AG20443 (cell line): Measurements from ENCODE around the gene UBE2E3.
"Not testable (repeated sequence)": the region's sequence is repeated elsewhere in the genome, so short reads cannot be mapped to it uniquely, and the experiment has no call there.

Source experiments
- DNase-seq: peaks from one replicate; pipeline ENCODE4 v3.0.0; 2012; ENCODE audit warnings: low spot score, mixed read lengths

Gene UBE2E3

DNA sequence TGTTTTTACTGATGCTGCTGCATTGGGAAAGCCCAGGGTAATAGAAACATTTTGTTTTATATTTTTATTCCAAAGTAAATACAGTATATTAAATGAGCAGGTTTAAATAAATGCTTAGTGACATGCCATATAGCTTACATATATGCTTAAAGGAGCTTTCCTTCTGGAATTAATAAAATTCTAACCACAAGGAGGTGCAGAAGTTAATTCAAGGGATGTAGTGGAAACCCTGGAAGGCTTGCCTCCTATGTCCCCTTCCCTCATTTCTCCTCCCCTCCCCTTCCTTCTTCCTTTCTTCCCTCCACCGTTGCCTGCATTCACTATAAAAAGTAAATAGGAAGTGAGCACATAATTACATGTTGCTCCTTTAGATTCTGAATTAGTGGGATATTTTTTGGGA, 96.3 kb downstream of the UBE2E3 start:
- DNase-seq = no peak

- peak; percentile 52 for DNase-seq
Measured at GRCh38 chr2:181077128-181077709, 96.8 kb downstream of the UBE2E3 start.

GRCh38 chr2:181083140-181083539, 102.7 kb downstream of the UBE2E3 start:
- DNase-seq = no peak

DNA sequence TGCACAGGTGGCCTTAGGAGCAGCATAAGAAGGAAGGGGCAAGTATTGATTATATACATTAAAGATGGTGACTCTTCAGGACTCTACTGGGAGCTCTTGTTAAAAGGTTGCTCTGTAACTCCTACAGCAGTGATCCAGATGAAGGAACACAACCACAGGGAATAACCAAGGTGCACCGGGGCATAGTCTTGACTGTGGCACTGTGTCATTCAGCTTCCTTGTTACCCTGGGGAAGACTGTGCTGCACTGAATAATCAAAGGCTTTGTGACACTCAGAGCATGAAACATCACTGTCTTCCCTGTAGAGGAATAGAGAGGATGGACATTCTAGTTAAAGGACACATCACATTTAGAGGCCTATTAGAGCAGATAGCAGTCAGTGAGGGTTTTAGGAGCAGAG, 105.3 kb downstream of the UBE2E3 start:
- DNase-seq = no peak

- DNase-seq = not testable (repeated sequence)
Measured at GRCh38 chr2:181091920-181092319, 111.5 kb downstream of the UBE2E3 start.

DNA sequence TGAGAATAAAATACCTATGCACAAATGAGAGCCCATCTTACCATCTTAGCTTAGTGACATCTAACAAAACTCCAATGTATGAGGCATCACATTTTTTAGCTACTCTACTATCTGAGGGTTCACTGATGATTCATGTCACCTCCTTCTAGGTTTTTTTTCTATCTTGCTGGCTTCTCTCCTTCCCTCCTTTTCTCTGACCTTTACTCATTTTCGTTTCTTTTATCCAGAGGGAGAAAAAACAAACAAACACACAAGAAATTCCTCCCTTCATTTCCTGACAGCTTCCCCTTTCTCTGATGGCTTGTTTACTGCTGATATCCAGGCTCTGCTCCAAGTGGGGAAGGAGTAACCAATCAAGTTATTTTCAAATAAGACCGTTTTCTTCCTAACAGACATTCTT, 115.1 kb downstream of the UBE2E3 start:
- no peak for DNase-seq

GRCh38 chr2:181103659-181104058, 123.3 kb downstream of the UBE2E3 start:
- no peak for DNase-seq

DNA sequence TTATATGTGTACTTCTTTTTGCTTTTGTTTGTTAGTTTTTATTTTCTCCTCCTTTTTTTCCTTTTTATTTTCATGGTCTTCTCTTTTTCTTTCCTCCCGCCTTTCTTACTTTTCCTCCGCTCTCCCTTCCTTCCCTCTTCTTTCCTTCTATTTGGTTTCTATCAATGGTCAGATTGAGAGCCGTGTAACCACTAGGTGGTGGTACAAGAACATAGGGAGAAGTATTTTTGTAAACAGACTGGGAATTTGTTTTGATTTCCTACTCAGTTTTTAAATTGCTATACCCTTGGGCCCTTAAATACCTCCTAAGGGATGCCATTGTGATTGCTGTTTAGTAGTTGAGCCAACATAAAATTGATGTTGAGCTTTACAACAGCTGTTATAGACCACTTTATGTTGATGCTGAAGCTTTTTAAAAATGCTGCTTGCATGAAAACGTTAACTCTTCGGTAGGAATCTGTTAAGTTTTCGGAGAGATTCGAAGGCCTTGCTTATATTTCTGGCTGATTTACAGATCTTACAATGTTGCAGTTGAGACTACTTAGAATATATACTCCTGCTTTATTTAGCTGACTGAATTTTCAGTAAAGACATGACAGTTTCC, 124.2 kb downstream of the UBE2E3 start:
- DNase-seq = peak; percentile 45

DNA sequence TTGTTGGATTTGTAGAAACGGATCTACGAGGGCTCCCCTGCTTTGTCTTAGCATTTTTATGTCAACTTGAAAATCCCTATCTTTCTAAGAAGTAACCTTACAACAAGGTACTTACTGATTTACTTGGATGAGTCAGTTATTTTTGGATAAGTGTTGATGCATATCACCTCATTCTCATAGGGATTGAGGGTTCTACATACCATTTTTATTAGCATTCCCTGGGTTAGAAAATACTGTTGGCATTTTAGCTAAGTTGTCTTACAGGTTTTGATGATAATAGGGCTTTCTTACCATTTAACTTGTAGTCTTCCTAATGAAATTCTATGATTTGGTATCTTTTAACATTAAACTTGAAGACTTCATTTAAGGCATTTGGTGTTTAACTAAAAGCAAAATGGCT, 125.2 kb downstream of the UBE2E3 start:
- DNase-seq = no peak

DNA sequence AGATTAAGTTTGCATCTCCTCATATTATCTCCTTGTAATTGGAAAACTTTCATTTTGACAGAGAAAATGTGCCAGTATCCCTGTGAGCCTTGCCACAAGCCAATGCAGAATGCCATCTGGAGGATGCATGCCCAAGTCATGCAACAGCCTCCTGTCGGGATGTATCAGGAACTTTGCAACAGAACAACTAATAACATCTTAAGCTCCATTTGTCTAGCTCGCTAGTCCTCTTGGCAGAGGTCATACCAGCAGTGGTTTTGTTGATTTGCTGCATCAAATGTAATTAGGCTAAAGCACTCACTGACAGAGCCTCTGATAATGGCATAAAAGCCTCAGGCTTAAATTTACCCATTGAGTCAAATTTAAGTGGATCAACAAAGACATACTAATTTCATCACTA, 125.8 kb downstream of the UBE2E3 start:
- peak; percentile 12 for DNase-seq

DNA sequence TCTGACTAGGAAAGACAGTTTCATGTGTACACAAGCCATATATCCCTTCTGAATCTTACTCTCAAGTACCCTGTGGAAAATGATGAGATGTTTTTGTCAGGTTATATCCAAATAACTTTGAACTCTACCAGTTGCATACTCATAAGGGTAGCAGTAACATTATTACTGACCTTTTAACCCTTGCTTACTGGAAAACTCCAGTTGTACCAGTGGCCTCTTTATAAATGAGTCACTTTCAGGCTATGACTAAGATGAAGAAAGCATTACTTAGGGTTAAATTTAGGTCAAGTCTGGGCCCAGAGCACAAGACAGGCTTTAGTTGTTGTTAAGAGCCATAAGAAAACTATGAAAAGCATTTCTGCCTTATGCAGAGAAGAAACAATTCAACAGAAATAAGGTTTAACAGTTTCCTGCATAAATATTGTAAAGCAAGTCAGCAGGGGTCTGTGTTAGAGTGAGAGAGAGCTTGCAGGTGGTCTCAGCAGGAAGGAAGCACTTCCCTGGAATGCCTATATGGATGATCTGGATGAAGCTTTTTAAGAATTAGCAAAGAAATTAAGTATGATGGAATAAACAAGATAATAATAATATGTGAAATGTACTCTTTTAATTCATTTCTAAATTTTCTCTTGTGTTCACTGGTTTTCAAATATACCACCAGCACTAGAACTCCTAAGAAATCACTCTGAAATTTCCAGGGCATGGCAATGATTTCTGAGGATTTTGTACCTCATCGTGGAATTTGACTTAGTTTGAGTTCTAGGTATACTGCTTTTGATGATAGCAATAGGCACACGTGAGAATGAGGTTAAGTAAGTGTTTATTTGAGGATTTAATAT, 126.6 kb downstream of the UBE2E3 start:
- peak; percentile 45 for DNase-seq

DNA sequence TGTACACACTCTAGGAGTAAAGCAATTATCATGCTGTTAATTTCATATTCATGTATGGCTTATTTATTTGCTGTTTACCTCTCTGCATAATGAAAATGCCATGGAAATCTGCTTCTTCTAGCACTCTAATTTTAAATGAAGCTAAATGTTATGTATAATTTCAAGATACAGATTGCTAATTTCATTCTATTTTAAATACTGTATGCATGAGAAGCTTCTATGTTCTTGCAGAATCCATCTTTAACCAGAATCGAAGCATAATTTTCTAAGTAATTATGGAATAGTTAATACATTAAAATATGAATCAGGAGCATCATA, 127.2 kb downstream of the UBE2E3 start:
- DNase-seq = no peak

GRCh38 chr2:181111059-181111458, 130.7 kb downstream of the UBE2E3 start:
- DNase-seq = no peak

GRCh38 chr2:181112916-181113315, 132.5 kb downstream of the UBE2E3 start:
- DNase-seq = no peak
